ENCODE measurements around the gene ATRNL1. TPM values are rescaled to one million over a fixed set of nuclear protein-coding genes. Genes with fewer than 3 reads are reported as not detected.

Gene ATRNL1
- total RNA-seq, 1 donor from 2014 or later = 2.9 TPM

DNA sequence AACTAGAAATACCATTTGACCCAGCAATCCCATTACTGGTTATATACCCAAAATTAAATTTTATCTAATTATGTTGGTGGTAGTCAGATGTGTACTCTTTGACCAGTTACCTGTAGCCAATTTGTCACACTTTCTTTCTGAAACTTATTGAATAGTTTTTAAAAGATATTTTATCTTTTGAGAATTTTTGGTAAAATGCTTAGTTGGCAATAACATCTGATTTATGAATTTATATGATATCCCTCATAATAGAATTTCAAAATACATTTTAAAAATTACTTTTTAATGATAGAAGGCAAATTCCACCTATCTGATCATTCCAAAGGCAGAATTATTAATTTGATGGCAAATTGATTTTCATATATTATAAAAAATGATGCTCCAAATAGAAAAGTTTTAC lies 569.3 kb downstream of the ATRNL1 start:
- TF ChIP-seq, protein P1, sequence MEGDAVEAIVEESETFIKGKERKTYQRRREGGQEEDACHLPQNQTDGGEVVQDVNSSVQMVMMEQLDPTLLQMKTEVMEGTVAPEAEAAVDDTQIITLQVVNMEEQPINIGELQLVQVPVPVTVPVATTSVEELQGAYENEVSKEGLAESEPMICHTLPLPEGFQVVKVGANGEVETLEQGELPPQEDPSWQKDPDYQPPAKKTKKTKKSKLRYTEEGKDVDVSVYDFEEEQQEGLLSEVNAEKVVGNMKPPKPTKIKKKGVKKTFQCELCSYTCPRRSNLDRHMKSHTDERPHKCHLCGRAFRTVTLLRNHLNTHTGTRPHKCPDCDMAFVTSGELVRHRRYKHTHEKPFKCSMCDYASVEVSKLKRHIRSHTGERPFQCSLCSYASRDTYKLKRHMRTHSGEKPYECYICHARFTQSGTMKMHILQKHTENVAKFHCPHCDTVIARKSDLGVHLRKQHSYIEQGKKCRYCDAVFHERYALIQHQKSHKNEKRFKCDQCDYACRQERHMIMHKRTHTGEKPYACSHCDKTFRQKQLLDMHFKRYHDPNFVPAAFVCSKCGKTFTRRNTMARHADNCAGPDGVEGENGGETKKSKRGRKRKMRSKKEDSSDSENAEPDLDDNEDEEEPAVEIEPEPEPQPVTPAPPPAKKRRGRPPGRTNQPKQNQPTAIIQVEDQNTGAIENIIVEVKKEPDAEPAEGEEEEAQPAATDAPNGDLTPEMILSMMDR (IDR thresholded peaks at IDR 0.05; ENCODE audit: borderline replicate concordance) = no peak

GRCh38 chr10:115665549-115665948 lies 572.4 kb downstream of the ATRNL1 start:
- H3K4me3 ChIP-seq = no peak overlapping the region
- intact Hi-C loops (cut with micrococcal nuclease) = no loop called here
- no peak overlapping the region for H3K27ac ChIP-seq (replicated peaks)
- DNase-seq = no peak
- TF ChIP-seq, protein P1 (IDR thresholded peaks at IDR 0.05; ENCODE audit: borderline replicate concordance) = no peak
- no peaks in the 10 kb centered on the region for H3K4me1 ChIP-seq
- no peaks in the 10 kb centered on the region for H3K36me3 ChIP-seq
- no peaks in the 10 kb centered on the region for H3K27me3 ChIP-seq (ENCODE audit: low read depth)
- peaks cover 5% of the 10 kb centered on the region for H3K9me3 ChIP-seq (replicated peaks)

More for the DNA sequence above, 569.3 kb downstream of the ATRNL1 start:
- no peak overlapping the region for H3K27ac ChIP-seq (replicated peaks)
- H3K4me1 ChIP-seq = no peaks in the 10 kb centered on the region
- intact Hi-C loops (cut with micrococcal nuclease) = no loop called here
- H3K27me3 ChIP-seq (ENCODE audit: low read depth) = no peaks in the 10 kb centered on the region
- DNase-seq = no peak
- peaks cover 5% of the 10 kb centered on the region for H3K9me3 ChIP-seq (replicated peaks)
- no peaks in the 10 kb centered on the region for H3K36me3 ChIP-seq
- H3K4me3 ChIP-seq = no peak overlapping the region

GRCh38 chr10:115674496-115674895 lies 581.3 kb downstream of the ATRNL1 start:
- TF ChIP-seq, protein P1 (IDR thresholded peaks at IDR 0.05; ENCODE audit: borderline replicate concordance) = no peak
- no peak overlapping the region for H3K4me3 ChIP-seq
- DNase-seq = no peak
- H3K4me1 ChIP-seq = no peaks in the 10 kb centered on the region
- no peak overlapping the region for H3K27ac ChIP-seq (replicated peaks)
- H3K9me3 ChIP-seq (replicated peaks) = peaks cover 3% of the 10 kb centered on the region
- no peaks in the 10 kb centered on the region for H3K36me3 ChIP-seq
- no peaks in the 10 kb centered on the region for H3K27me3 ChIP-seq (ENCODE audit: low read depth)
- intact Hi-C loops (cut with micrococcal nuclease) = no loop called here

DNA sequence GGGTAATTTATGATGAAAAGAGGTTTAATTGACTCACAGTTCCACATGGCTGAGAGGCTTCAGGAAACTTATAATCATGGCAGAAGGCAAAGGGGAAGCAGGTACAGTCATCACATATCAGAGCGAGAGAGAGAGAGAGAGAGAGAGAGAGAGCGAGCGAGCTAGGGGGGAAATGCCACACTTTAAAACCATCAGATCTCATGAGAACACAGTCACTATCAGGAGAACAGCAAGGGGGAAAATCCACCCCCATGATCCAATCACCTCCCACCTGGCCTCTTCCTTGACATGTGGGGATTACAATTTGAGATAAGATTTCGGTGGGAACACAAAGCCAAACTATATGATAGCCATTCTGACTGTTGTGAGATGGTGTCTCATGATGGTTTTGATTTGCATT lies 603.6 kb downstream of the ATRNL1 start:
- Histone ChIP-seq H3K36me3 (no peaks in the 10 kb centered on the region), H3K4me3 (no peak overlapping the region), H3K27ac (replicated peaks) (no peak overlapping the region), H3K9me3 (replicated peaks) (no peaks in the 10 kb centered on the region), H3K27me3 (ENCODE audit: low read depth) (no peaks in the 10 kb centered on the region), H3K4me1 (no peaks in the 10 kb centered on the region)
- no peak for DNase-seq
- TF ChIP-seq, protein P1 (IDR thresholded peaks at IDR 0.05; ENCODE audit: borderline replicate concordance) = no peak
- intact Hi-C loops (cut with micrococcal nuclease) = no loop called here

GRCh38 chr10:115706026-115706425 lies 612.9 kb downstream of the ATRNL1 start:
- H3K4me1 ChIP-seq = no peaks in the 10 kb centered on the region
- no peaks in the 10 kb centered on the region for H3K27me3 ChIP-seq (ENCODE audit: low read depth)
- H3K36me3 ChIP-seq = no peaks in the 10 kb centered on the region
- intact Hi-C loops (cut with micrococcal nuclease) = loop anchor here (5.0 kb wide), 2 partner anchors 586 to 676 kb away; no protein-coding TSS in a partner anchor
- no peak for DNase-seq
- no peaks in the 10 kb centered on the region for H3K9me3 ChIP-seq (replicated peaks)
- no peak overlapping the region for H3K27ac ChIP-seq (replicated peaks)
- H3K4me3 ChIP-seq = no peak overlapping the region
- TF ChIP-seq, protein P1 (IDR thresholded peaks at IDR 0.05; ENCODE audit: borderline replicate concordance) = no peak

All from left ventricle myocardium inferior (tissue), 1 donor.